ENCODE data around the gene PLEKHA3. TPM values are rescaled to one million over a fixed set of nuclear protein-coding genes. Genes with fewer than 3 reads are reported as not detected.

Gene PLEKHA3
- total RNA-seq, 1 experiment from 2014 or later: 25.9 TPM

DNA sequence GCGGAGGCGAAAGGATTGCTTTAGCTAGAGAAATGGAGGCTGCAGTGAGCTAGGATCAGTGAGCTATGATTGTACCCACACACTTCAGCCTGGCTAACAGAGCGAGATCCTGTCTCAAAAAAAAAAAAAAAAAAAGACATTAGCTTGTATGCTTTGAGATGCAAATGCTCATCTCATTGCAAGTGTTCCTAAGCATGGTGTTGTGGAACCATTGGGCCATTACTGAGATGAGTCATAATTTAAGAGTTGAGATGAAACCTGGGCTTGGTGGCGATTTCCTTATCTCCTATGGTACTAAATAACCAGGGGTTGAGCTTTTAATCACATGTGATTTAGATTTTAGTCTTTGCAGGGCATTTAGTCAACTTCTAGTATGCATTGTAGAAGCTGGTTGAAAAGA lies 2.2 kb downstream of the PLEKHA3 start:
- TF ChIP-seq, protein P1, sequence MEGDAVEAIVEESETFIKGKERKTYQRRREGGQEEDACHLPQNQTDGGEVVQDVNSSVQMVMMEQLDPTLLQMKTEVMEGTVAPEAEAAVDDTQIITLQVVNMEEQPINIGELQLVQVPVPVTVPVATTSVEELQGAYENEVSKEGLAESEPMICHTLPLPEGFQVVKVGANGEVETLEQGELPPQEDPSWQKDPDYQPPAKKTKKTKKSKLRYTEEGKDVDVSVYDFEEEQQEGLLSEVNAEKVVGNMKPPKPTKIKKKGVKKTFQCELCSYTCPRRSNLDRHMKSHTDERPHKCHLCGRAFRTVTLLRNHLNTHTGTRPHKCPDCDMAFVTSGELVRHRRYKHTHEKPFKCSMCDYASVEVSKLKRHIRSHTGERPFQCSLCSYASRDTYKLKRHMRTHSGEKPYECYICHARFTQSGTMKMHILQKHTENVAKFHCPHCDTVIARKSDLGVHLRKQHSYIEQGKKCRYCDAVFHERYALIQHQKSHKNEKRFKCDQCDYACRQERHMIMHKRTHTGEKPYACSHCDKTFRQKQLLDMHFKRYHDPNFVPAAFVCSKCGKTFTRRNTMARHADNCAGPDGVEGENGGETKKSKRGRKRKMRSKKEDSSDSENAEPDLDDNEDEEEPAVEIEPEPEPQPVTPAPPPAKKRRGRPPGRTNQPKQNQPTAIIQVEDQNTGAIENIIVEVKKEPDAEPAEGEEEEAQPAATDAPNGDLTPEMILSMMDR (conservative IDR thresholded peaks at IDR 0.05): no peak
- Histone ChIP-seq H3T11ph (ENCODE audit: low read length) (no peak overlapping the region), H2BK5ac (ENCODE audit: insufficient read length, low read length) (no peak overlapping the region), H3K27ac (ENCODE audit: insufficient read length, low read depth, low read length) (no peak overlapping the region), H3K4me1 (ENCODE audit: insufficient read depth, low read length) (peaks cover 3% of the 10 kb centered on the region; the same call in 1 of the 2 replicates), H2BK20ac (ENCODE audit: low read depth, low read length, poor library complexity, severe bottlenecking) (no peak overlapping the region), H3K79me1 (ENCODE audit: insufficient read depth, low read depth, low read length, poor library complexity, severe bottlenecking) (peaks cover 3% of the 10 kb centered on the region), H4K20me1 (ENCODE audit: control insufficient read depth, insufficient read depth, insufficient read length) (no peaks in the 10 kb centered on the region), H3K9me3 (ENCODE audit: control insufficient read depth, low read depth, low read length) (no peaks in the 10 kb centered on the region), H2AK5ac (ENCODE audit: insufficient read length, low read length) (no peak overlapping the region), H3K4me2 (ENCODE audit: insufficient read depth, insufficient read length, low read length) (no peak overlapping the region), H3K18ac (ENCODE audit: insufficient read length, low read depth, low read length) (no peak overlapping the region), H2BK15ac (ENCODE audit: low read depth, low read length) (no peak overlapping the region), H3K56ac (ENCODE audit: insufficient read length, low read depth, low read length) (no peak overlapping the region), H2BK12ac (ENCODE audit: insufficient read length, low read depth, low read length) (no peak overlapping the region), H4K5ac (ENCODE audit: insufficient read length, low read depth, low read length) (no peak overlapping the region), H2BK120ac (ENCODE audit: low read depth, low read length, poor library complexity, severe bottlenecking) (no peak overlapping the region), H3K14ac (ENCODE audit: insufficient read depth, low read length) (no peak overlapping the region), H3K4ac (ENCODE audit: low read depth, low read length) (no peak overlapping the region), H3K79me2 (ENCODE audit: insufficient read depth, low read length) (peaks cover 3% of the 10 kb centered on the region; the same call in 1 of the 2 replicates), H3K23me2 (ENCODE audit: insufficient read length, low read depth, low read length, poor library complexity, severe bottlenecking) (peaks cover 11% of the 10 kb centered on the region), H3K23ac (ENCODE audit: insufficient read length, low read depth, low read length) (no peak overlapping the region), H2AFZ (ENCODE audit: low read length) (no peak overlapping the region), H3K9ac (ENCODE audit: extremely low read depth, insufficient read length, low read length) (no peak overlapping the region), H3K27me3 (ENCODE audit: insufficient read depth, low read length) (no peaks in the 10 kb centered on the region), H4K91ac (ENCODE audit: insufficient read length, low read depth, low read length) (no peak overlapping the region), H4K8ac (replicated peaks; ENCODE audit: insufficient read length, low read depth, low read length) (no peak overlapping the region)
- peak overlapping the region; percentile 11 to 50; a peak in 3 of 5 replicates for H3K4me3 Mint-ChIP-seq
- H3K36me3 Mint-ChIP-seq (ENCODE audit: insufficient read depth in 1 of 3, low read depth in 3 of 3): peaks cover 0 to 6% (median 4%) of the 10 kb centered on the region in 3 experiments; a peak in 3 of 7 replicates
- no peak for DNase-seq
- peak overlapping the region in 1 of 3 experiments; percentile 49; a peak in 2 of 7 replicates for H3K27ac Mint-ChIP-seq
- H3K27me3 Mint-ChIP-seq (ENCODE audit: low read depth): no peaks in the 10 kb centered on the region; the same call in 1 of the 2 replicates
- no CpG with 5 or more reads among the region's 4 CpGs for WGBS (ENCODE audit: extremely low coverage, insufficient read length, low lambda C conversion rate)
- peaks cover 20 to 27% of the 10 kb centered on the region in 2 experiments for H3K4me1 Mint-ChIP-seq
- no peaks in the 10 kb centered on the region; a peak in 1 of 5 replicates for H3K9me3 Mint-ChIP-seq

Data from H9 (cell line).